K562 (cell line): ENCODE data around the gene TUBA4B. TPM values are rescaled to one million over a fixed set of nuclear protein-coding genes. Genes with fewer than 3 reads are reported as not detected.

Source experiments
- ATF4 ChIP-seq: fragments of 450-650 bp; formaldehyde crosslinking; IDR thresholded peaks from 2 replicates; pipeline ENCODE4 v1.4.0; 2022; ENCODE audit warnings: mild to moderate bottlenecking, moderate library complexity
- DDX20 ChIP-seq: fragments of 450-650 bp; IDR thresholded peaks from 2 replicates; pipeline ENCODE4 v1.6.1; 2016; ENCODE audit warnings: missing genetic modification characterization, low read depth, mild to moderate bottlenecking, missing compliant biosample characterization, moderate library complexity
- E2F3 ChIP-seq: fragments of 250-450 bp; sonication (Bioruptor Pico); IDR thresholded peaks from 2 replicates; pipeline ENCODE4 v1.4.0; 2020; ENCODE audit warnings: mild to moderate bottlenecking
- ELF4 ChIP-seq: fragments of 450-650 bp; formaldehyde crosslinking; IDR thresholded peaks from 2 replicates; pipeline ENCODE4 v1.4.0; 2022; ENCODE audit warnings: missing genetic modification characterization
- EP400 ChIP-seq: fragments of 450-650 bp; IDR thresholded peaks from 2 replicates; pipeline ENCODE4 v1.6.1; 2017; ENCODE audit warnings: antibody characterized with exemption, mild to moderate bottlenecking, moderate library complexity
- HDAC6 ChIP-seq: IDR thresholded peaks from 2 replicates; pipeline ENCODE4 v1.6.1; 2012; ENCODE audit warnings: low read depth, mild to moderate bottlenecking, control low read depth, inconsistent platforms, low read length, moderate library complexity
- HIVEP1 ChIP-seq: fragments of 250-450 bp; sonication (Bioruptor Pico); IDR thresholded peaks from 2 replicates; pipeline ENCODE4 v1.4.0; 2020; ENCODE audit warnings: mild to moderate bottlenecking
- NCOA1 ChIP-seq: fragments of 450-650 bp; IDR thresholded peaks from 2 replicates; pipeline ENCODE4 v1.6.1; 2016; ENCODE audit warnings: low read depth
- NR3C1 ChIP-seq: sonication (generic); formaldehyde crosslinking; IDR thresholded peaks from 2 replicates; pipeline ENCODE4 v1.8.1; 2022; ENCODE audit warnings: missing genetic modification reagents
- polyA plus RNA-seq, 8 experiments: library from polyadenylated mRNA; depleted of rRNA in 4 of 8; stranded (reverse) in 5 of 8; unstranded in 3 of 8; fragments of >200 nt; fragmentation: Nextera tagmentation in 2 of 8; fragmentation: Illumina TruSeq in 1 of 8; extraction: Ambion mirVana in 2 of 8; extraction: Trizol in 1 of 8; gene quantifications; 2 replicates each; pipeline versions ENCODE4 v1.2.1 to v1.2.3, GENCODE V29; 2011 to 2014; ENCODE audit warnings: inconsistent platforms in 1 of 8, missing spikeins in 1 of 8
- total RNA-seq, 7 experiments: library from RNA; depleted of rRNA in 6 of 7; stranded (reverse); fragments of >200 nt in 6 of 7; fragmentation: Illumina TruSeq in 2 of 7; extraction: Trizol in 2 of 7; gene quantifications; 2 replicates each; pipeline versions ENCODE4 v1.2.1 to v1.2.3, GENCODE V29; 2011 to 2021; ENCODE audit warnings: low replicate concordance in 1 of 7
- TF ChIP-seq, protein P1 (sequence below): sonication (generic); IDR thresholded peaks from 2 replicates; pipeline ENCODE4 v1.6.1; 2016
- TF ChIP-seq, protein P2 (sequence below): fragments of 250-450 bp; sonication (Bioruptor Pico); IDR thresholded peaks from 2 replicates; pipeline ENCODE4 v1.5.0; 2022; ENCODE audit warnings: mild to moderate bottlenecking
- TF ChIP-seq, protein P3 (sequence below): sonication (generic); formaldehyde crosslinking; IDR thresholded peaks from 2 replicates; pipeline ENCODE4 v1.8.1; 2023; ENCODE audit warnings: mild to moderate bottlenecking, missing genetic modification reagents, moderate library complexity
- TF ChIP-seq, protein P4 (sequence below), 2 experiments: IDR thresholded peaks in 1 of 2; conservative IDR thresholded peaks in 1 of 2; 2 replicates each; pipeline ENCODE4 v1.6.1; 2016; ENCODE audit warnings: low read depth in 2 of 2, mild to moderate bottlenecking in 1 of 2, missing compliant biosample characterization in 1 of 2, missing genetic modification characterization in 1 of 2, moderate library complexity in 1 of 2
- TF ChIP-seq, protein P5 (sequence below): fragments of 250-450 bp; sonication (Bioruptor Pico); IDR thresholded peaks from 2 replicates; pipeline ENCODE4 v1.5.0; 2021; ENCODE audit warnings: mild to moderate bottlenecking, moderate library complexity

TUBA4B gene
- total and polyA plus RNA-seq, 9 of the 15 experiments (the other 6 are each of a cell fraction or from before 2014, with no cell fraction given), result 0.04 TPM; not detected in 8

- TF ChIP-seq DDX20 (tag) (no peak), E2F3 (CRISPR knock-in tag) (no peak), NCOA1 (no peak), NR3C1 (CRISPR knock-in tag) (no peak), HIVEP1 (CRISPR knock-in tag) (no peak), ATF4 (CRISPR knock-in tag) (no peak), ELF4 (no peak), EP400 (peak; percentile 83), HDAC6 (no peak)
- TF ChIP-seq, protein P1, sequence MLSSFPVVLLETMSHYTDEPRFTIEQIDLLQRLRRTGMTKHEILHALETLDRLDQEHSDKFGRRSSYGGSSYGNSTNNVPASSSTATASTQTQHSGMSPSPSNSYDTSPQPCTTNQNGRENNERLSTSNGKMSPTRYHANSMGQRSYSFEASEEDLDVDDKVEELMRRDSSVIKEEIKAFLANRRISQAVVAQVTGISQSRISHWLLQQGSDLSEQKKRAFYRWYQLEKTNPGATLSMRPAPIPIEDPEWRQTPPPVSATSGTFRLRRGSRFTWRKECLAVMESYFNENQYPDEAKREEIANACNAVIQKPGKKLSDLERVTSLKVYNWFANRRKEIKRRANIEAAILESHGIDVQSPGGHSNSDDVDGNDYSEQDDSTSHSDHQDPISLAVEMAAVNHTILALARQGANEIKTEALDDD, result no peak
- TF ChIP-seq, protein P2, sequence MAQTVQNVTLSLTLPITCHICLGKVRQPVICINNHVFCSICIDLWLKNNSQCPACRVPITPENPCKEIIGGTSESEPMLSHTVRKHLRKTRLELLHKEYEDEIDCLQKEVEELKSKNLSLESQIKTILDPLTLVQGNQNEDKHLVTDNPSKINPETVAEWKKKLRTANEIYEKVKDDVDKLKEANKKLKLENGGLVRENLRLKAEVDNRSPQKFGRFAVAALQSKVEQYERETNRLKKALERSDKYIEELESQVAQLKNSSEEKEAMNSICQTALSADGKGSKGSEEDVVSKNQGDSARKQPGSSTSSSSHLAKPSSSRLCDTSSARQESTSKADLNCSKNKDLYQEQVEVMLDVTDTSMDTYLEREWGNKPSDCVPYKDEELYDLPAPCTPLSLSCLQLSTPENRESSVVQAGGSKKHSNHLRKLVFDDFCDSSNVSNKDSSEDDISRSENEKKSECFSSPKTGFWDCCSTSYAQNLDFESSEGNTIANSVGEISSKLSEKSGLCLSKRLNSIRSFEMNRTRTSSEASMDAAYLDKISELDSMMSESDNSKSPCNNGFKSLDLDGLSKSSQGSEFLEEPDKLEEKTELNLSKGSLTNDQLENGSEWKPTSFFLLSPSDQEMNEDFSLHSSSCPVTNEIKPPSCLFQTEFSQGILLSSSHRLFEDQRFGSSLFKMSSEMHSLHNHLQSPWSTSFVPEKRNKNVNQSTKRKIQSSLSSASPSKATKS (CRISPR knock-in tag), result no peak
- TF ChIP-seq, protein P3, sequence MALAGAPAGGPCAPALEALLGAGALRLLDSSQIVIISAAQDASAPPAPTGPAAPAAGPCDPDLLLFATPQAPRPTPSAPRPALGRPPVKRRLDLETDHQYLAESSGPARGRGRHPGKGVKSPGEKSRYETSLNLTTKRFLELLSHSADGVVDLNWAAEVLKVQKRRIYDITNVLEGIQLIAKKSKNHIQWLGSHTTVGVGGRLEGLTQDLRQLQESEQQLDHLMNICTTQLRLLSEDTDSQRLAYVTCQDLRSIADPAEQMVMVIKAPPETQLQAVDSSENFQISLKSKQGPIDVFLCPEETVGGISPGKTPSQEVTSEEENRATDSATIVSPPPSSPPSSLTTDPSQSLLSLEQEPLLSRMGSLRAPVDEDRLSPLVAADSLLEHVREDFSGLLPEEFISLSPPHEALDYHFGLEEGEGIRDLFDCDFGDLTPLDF (CRISPR knock-in tag), result 0 out of 2 replicates have a peak, but pooled peaks have one; percentile 45
- TF ChIP-seq, protein P4, sequence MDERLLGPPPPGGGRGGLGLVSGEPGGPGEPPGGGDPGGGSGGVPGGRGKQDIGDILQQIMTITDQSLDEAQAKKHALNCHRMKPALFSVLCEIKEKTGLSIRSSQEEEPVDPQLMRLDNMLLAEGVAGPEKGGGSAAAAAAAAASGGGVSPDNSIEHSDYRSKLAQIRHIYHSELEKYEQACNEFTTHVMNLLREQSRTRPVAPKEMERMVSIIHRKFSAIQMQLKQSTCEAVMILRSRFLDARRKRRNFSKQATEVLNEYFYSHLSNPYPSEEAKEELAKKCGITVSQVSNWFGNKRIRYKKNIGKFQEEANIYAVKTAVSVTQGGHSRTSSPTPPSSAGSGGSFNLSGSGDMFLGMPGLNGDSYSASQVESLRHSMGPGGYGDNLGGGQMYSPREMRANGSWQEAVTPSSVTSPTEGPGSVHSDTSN (CRISPR knock-in tag; IDR thresholded peaks at IDR 0.05; ENCODE audit: low read depth), result no peak
- TF ChIP-seq, protein P4 (tag; conservative IDR thresholded peaks at IDR 0.05; ENCODE audit: low read depth), result no peak
- TF ChIP-seq, protein P5, sequence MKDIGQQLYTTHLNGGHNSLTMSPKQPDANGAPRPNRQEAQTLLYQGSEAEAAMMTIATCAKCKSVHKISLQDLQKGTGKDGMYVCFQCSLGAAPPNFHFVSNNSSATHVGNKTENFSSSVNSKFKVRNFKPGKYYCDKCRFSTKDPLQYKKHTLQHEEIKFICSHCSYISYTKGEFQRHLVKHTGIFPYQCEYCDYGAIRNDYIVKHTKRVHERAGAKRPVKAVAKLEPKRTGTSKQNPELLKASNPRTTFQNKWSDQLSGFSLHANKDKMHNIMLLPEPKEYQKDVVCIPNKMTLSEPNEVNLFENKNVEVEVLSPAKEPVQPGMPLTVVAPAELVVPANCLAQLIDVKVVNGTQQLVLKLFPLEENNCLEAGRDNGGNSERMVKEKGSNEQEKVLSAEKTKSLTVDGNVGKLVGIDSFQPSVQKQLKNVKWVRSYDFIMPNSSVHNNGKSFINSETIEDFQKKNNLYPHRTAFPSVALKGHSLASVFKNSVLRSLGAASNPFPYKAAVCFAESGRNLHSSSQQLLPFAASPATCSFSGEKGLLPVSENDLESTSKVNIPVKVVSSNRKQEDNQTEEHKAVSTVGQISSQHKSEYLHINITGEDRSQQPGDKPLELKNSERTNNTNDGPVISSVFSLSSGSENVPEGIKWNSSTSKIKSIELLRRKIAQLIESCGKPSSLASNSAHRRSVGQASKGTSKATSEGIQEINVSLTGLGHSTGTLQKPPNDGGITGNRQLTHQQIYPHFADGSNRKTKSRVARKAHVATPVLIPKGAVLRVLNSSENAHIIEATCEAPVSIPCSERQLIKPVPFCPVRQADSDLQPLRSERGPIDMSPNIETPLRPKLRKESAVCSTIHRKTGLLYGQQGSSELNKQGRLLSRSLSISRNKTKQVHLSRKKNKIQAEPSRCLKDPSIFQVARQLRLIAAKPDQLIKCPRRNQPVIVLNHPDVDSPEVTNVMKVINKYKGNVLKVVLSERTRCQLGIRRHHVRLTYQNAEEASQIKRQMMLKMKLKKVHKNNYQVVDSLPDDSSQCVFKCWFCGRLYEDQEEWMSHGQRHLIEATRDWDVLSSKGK (CRISPR knock-in tag), result no peak
These were observed 41.6 kb downstream of the TUBA4B start (continued) for GRCh38 chr2:219294356-219295351.
